ENCODE measurements around the gene NAA16.

GRCh38 chr13:41387576-41387975, 76.5 kb downstream of the NAA16 start:
- TF ChIP-seq CTCF (IDR thresholded peaks at IDR 0.05; ENCODE audit: poor library complexity, severe bottlenecking) = no peak
- TF ChIP-seq EZH2 (IDR thresholded peaks at IDR 0.05; ENCODE audit: borderline replicate concordance, insufficient read depth, low read length, poor library complexity, severe bottlenecking) = no peak
- no peak for TF ChIP-seq MXI1 (conservative IDR thresholded peaks at IDR 0.05; ENCODE audit: poor library complexity, severe bottlenecking)
